ENCODE results near the gene SRMS. TPM values are rescaled to one million over a fixed set of nuclear protein-coding genes. Genes with fewer than 3 reads are reported as not detected.

SRMS gene
- total RNA-seq, 1 experiment from 2014 or later, result 0.79 TPM

- Histone ChIP-seq H4K5ac (ENCODE audit: insufficient read length, low read depth, low read length) (no peak overlapping the region), H3K56ac (ENCODE audit: insufficient read length, low read depth, low read length) (no peak overlapping the region), H3T11ph (ENCODE audit: low read length) (no peak overlapping the region), H3K23ac (ENCODE audit: insufficient read length, low read depth, low read length) (no peak overlapping the region), H3K4ac (ENCODE audit: low read depth, low read length) (no peak overlapping the region), H4K20me1 (ENCODE audit: control insufficient read depth, insufficient read depth, insufficient read length) (no peaks in the 10 kb centered on the region), H2BK12ac (ENCODE audit: insufficient read length, low read depth, low read length) (no peak overlapping the region), H3K9me3 (ENCODE audit: control insufficient read depth, low read depth, low read length) (no peaks in the 10 kb centered on the region), H2AK5ac (ENCODE audit: insufficient read length, low read length) (no peak overlapping the region), H2BK15ac (ENCODE audit: low read depth, low read length) (no peak overlapping the region), H3K23me2 (ENCODE audit: insufficient read length, low read depth, low read length, poor library complexity, severe bottlenecking) (no peaks in the 10 kb centered on the region), H3K14ac (ENCODE audit: insufficient read depth, low read length) (no peak overlapping the region), H4K91ac (ENCODE audit: insufficient read length, low read depth, low read length) (no peak overlapping the region), H2BK120ac (ENCODE audit: low read depth, low read length, poor library complexity, severe bottlenecking) (no peak overlapping the region), H3K4me1 (ENCODE audit: insufficient read depth, low read length) (no peaks in the 10 kb centered on the region), H3K4me2 (ENCODE audit: insufficient read depth, insufficient read length, low read length) (no peak overlapping the region), H4K8ac (replicated peaks; ENCODE audit: insufficient read length, low read depth, low read length) (no peak overlapping the region), H3K79me2 (ENCODE audit: insufficient read depth, low read length) (no peaks in the 10 kb centered on the region), H2AFZ (ENCODE audit: low read length) (no peak overlapping the region), H3K18ac (ENCODE audit: insufficient read length, low read depth, low read length) (no peak overlapping the region), H3K79me1 (ENCODE audit: insufficient read depth, low read depth, low read length, poor library complexity, severe bottlenecking) (no peaks in the 10 kb centered on the region), H2BK5ac (ENCODE audit: insufficient read length, low read length) (no peak overlapping the region), H3K9ac (ENCODE audit: extremely low read depth, insufficient read length, low read length) (no peak overlapping the region), H2BK20ac (ENCODE audit: low read depth, low read length, poor library complexity, severe bottlenecking) (no peak overlapping the region), H3K27me3 (ENCODE audit: insufficient read depth, low read length) (no peaks in the 10 kb centered on the region), H3K27ac (ENCODE audit: insufficient read length, low read depth, low read length) (no peak overlapping the region)
- no CpG with 5 or more reads among the region's 11 CpGs for WGBS (ENCODE audit: extremely low coverage, insufficient read length, low lambda C conversion rate)
- H3K4me3 Mint-ChIP-seq, result no peak overlapping the region
- no peak for TF ChIP-seq CTCF (conservative IDR thresholded peaks at IDR 0.05)
- peaks cover 3 to 7% of the 10 kb centered on the region in 2 experiments; a peak in 2 of 4 replicates for H3K4me1 Mint-ChIP-seq
- peaks cover 2% of the 10 kb centered on the region; the same call in 1 of the 2 replicates for H3K27me3 Mint-ChIP-seq (ENCODE audit: low read depth)
- peaks cover 0 to 33% (median 27%) of the 10 kb centered on the region in 3 experiments for H3K36me3 Mint-ChIP-seq (ENCODE audit: insufficient read depth in 1 of 3, low read depth in 3 of 3)
- no peaks in the 10 kb centered on the region for H3K9me3 Mint-ChIP-seq
- DNase-seq, result no peak
- peak overlapping the region in 2 of 3 experiments; percentile 68 to 79; a peak in 1 of 7 replicates for H3K27ac Mint-ChIP-seq
These were observed 41.1 kb upstream of the SRMS start for GRCh38 chr20:63588641-63589041.

Measured in H9 (cell line).